HepG2 (cell line): ENCODE measurements around the gene TEX19.

Experiments
- CHD2 ChIP-seq: IDR thresholded peaks from 2 replicates; pipeline ENCODE4 v1.6.1; 2011; ENCODE audit warnings: low read depth, low read length, improper control_type of control experiment
- ESRRA ChIP-seq: sonication (generic); formaldehyde crosslinking; IDR thresholded peaks from 2 replicates; pipeline ENCODE4 v1.5.1; 2020; ENCODE audit warnings: mild to moderate bottlenecking, low read depth, missing genetic modification reagents
- MYNN ChIP-seq: sonication (generic); formaldehyde crosslinking; IDR thresholded peaks from 2 replicates; pipeline ENCODE4 v1.4.0; 2020; ENCODE audit warnings: mild to moderate bottlenecking, low read depth, missing genetic modification reagents
- SIN3A ChIP-seq: IDR thresholded peaks from 2 replicates; pipeline ENCODE4 v1.6.1; 2011; ENCODE audit warnings: low read depth, mild to moderate bottlenecking, control low read depth, low read length, borderline replicate concordance
- TOE1 ChIP-seq: sonication (generic); formaldehyde crosslinking; IDR thresholded peaks from 2 replicates; pipeline ENCODE4 v1.4.0; 2020; ENCODE audit warnings: mild to moderate bottlenecking, missing genetic modification reagents
- ZFP37 ChIP-seq: sonication (generic); formaldehyde crosslinking; IDR thresholded peaks from 2 replicates; pipeline ENCODE4 v1.4.0; 2020; ENCODE audit warnings: missing genetic modification reagents, borderline replicate concordance
- ZNF121 ChIP-seq: sonication (generic); formaldehyde crosslinking; IDR thresholded peaks from 2 replicates; pipeline ENCODE4 v1.5.0; 2020; ENCODE audit warnings: mild to moderate bottlenecking, missing genetic modification reagents
- TF ChIP-seq, protein P1 (sequence below): sonication (generic); formaldehyde crosslinking; IDR thresholded peaks from 2 replicates; pipeline ENCODE4 v1.5.0; 2020; ENCODE audit warnings: mild to moderate bottlenecking, missing genetic modification reagents, moderate library complexity

DNA sequence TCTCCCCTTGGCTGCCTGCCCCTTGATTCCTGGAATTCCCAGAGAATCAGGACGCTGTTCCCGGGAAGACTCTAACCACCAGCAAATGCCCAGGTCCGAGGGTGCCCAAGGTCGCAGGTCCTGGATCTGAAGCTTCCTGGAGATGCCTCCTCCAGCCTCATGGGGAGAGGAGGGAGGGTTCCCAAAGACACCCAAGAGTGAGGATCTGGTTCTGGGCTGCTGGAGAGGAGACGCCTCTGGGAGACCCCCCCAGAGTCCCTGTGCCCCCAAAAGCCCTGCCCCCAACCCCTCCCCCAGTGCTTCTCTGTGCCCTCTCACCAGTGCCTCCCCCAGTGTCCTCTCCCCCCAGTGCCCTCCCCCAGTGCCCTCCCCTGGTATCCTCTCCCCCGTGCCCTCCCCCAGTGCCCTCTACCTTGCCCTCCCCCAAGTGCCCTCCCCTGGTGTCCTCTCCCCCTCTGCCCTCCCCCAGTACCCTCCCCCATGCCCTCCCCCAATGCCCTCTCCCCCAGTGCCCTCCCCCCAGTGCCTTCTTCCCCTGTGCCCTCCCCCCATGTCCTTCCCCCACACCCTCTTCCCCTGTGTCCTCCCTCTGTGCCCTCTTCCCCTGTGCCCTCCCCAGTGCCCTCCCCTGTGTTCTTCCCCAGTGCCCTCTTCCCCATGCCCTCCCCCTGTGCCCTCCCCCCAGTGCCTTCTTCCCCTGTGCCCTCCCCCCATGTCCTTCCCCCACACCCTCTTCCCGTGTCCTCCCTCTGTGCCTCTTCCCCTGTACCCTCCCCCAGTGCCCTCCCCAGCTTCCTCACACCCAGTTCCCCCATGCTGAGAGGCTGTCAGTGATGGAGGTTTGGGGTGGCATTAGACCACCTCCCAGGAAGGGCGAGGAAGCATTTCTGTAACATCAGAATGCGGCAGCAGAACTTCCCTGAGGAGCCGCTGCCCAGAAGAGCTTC, 19.1 kb upstream of the TEX19 start:
- TF ChIP-seq MYNN (no peak), SIN3A (no peak), ESRRA (CRISPR knock-in tag) (no peak), TOE1 (CRISPR knock-in tag) (no peak), ZFP37 (no peak), ZNF121 (CRISPR knock-in tag) (no peak), CHD2 (no peak)
- TF ChIP-seq, protein P1, sequence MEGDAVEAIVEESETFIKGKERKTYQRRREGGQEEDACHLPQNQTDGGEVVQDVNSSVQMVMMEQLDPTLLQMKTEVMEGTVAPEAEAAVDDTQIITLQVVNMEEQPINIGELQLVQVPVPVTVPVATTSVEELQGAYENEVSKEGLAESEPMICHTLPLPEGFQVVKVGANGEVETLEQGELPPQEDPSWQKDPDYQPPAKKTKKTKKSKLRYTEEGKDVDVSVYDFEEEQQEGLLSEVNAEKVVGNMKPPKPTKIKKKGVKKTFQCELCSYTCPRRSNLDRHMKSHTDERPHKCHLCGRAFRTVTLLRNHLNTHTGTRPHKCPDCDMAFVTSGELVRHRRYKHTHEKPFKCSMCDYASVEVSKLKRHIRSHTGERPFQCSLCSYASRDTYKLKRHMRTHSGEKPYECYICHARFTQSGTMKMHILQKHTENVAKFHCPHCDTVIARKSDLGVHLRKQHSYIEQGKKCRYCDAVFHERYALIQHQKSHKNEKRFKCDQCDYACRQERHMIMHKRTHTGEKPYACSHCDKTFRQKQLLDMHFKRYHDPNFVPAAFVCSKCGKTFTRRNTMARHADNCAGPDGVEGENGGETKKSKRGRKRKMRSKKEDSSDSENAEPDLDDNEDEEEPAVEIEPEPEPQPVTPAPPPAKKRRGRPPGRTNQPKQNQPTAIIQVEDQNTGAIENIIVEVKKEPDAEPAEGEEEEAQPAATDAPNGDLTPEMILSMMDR (CRISPR knock-in tag): no peak
